Measurements from ENCODE around the gene FMO2. TPM values are rescaled to one million over a fixed set of nuclear protein-coding genes. Genes with fewer than 3 reads are reported as not detected.
"Not testable (repeated sequence)": the region's sequence is repeated elsewhere in the genome, so short reads cannot be mapped to it uniquely, and the experiment has no call there.

Gene FMO2
- total and polyA plus RNA-seq, 2 of the 8 experiments (the other 6 are each of a cell fraction or from before 2014, with no cell fraction given) = not detected

DNA sequence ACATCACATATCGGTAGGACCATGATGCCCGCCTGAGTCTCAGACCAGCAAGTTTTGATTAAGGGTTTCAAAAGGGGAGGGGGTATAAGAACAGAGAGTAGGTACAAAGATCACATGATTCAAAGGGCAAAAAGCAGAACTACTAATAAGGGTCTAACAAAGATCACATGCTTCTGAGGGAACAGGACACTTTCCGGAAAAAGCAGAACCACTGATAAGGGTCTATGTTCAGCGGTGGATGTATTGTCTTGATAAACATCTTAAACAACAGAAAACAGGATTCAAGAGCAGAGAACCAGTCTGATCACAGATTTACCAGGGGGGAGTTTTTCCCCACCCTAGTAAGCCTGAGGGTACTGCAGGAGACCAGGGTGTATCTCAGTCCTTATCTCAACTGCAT is 51.1 kb downstream of the FMO2 start:
- H3K9ac ChIP-seq (replicated peaks in 1 of 4; ENCODE audit: extremely low read depth in 1 of 4, low read depth in 3 of 4, low read length in 3 of 4); H2BK20ac ChIP-seq (ENCODE audit: low read length); H3K14ac ChIP-seq (ENCODE audit: insufficient read length); H3K4me3 ChIP-seq (ENCODE audit: extremely low read depth in 1 of 4, insufficient read depth in 2 of 4, low read depth in 3 of 4, low read length in 4 of 4); H2BK5ac ChIP-seq (ENCODE audit: low read depth, low read length); H4K8ac ChIP-seq (ENCODE audit: extremely low read depth, insufficient read depth, low read length); H3K18ac ChIP-seq (ENCODE audit: extremely low read depth, low read length); H2BK120ac ChIP-seq (replicated peaks; ENCODE audit: low read depth, low read length); H3K27ac ChIP-seq (ENCODE audit: low read depth, low read length); H2AFZ ChIP-seq (ENCODE audit: low read length); H2AK5ac ChIP-seq (ENCODE audit: low read depth, low read length); H3K4me1 ChIP-seq (replicated peaks in 1 of 4; ENCODE audit: control insufficient read depth in 3 of 4, insufficient read depth in 4 of 4, low read length in 3 of 4); H3K27me3 ChIP-seq (replicated peaks in 1 of 4; ENCODE audit: control insufficient read depth in 3 of 4, extremely low read depth in 1 of 4, insufficient read depth in 3 of 4, low read length in 3 of 4); H4K91ac ChIP-seq (replicated peaks; ENCODE audit: insufficient read length, low read length); H3K4ac ChIP-seq (replicated peaks; ENCODE audit: insufficient read length, low read depth, low read length); H3K23me2 ChIP-seq (ENCODE audit: low read depth, low read length); H4K5ac ChIP-seq (ENCODE audit: insufficient read length, low read depth, low read length); H2BK15ac ChIP-seq (ENCODE audit: low read length); H4K20me1 ChIP-seq (replicated peaks in 1 of 2; ENCODE audit: control insufficient read depth in 1 of 2, insufficient read depth in 2 of 2, low read length in 2 of 2); FAIRE-seq; H3K56ac ChIP-seq (replicated peaks; ENCODE audit: insufficient read length, low read depth, low read length); DNase-seq (ENCODE audit: low read depth in 1 of 2, low spot score in 2 of 2); H3K79me2 ChIP-seq (ENCODE audit: control insufficient read depth in 1 of 2, insufficient read depth in 2 of 2, low read length in 2 of 2); H2BK12ac ChIP-seq (ENCODE audit: low read depth, low read length); H3K9me3 ChIP-seq (ENCODE audit: insufficient read depth in 2 of 2, low read depth in 1 of 2, low read length in 1 of 2); H3K4me2 ChIP-seq (ENCODE audit: insufficient read depth in 1 of 2, low read depth in 2 of 2, low read length in 2 of 2); H3K23ac ChIP-seq (ENCODE audit: insufficient read length); H3K36me3 ChIP-seq (ENCODE audit: control insufficient read depth in 2 of 4, insufficient read depth in 4 of 4, low read length in 3 of 4); H3K79me1 ChIP-seq (ENCODE audit: low read depth, low read length); POLR2A ChIA-PET (ENCODE audit: partially characterized antibody): not testable (repeated sequence)
- WGBS, 2 experiments (ENCODE audit: extremely low coverage in 1 of 2, insufficient coverage in 1 of 2, insufficient read length in 1 of 2, insufficient replicate concordance in 2 of 2, low coverage in 1 of 2, low lambda C conversion rate in 2 of 2, missing lambda C conversion rate in 1 of 2) = 94% methylated on average over 4 of the region's 4 CpGs; no CpG with 5 or more reads in 1 of the 2 experiments
- CTCF ChIA-PET (ENCODE audit: partially characterized antibody) = interaction anchor here (0.6 to 4.8 kb wide), 7 partner anchors 9 to 155 kb away, joined by 3 to 24 read pairs (median 6); partner anchors contain the start of gene FMO4

All from H1 (cell line).